SK-N-DZ (cell line): Measurements from ENCODE around the gene FOXP1.
"Not testable (repeated sequence)": the region's sequence is repeated elsewhere in the genome, so short reads cannot be mapped to it uniquely, and the experiment has no call there.

Experiments used
- DNase-seq: peaks from one replicate; pipeline ENCODE4 v3.0.0-alpha.2; 2015; ENCODE audit warnings: low spot score

Gene FOXP1

DNA sequence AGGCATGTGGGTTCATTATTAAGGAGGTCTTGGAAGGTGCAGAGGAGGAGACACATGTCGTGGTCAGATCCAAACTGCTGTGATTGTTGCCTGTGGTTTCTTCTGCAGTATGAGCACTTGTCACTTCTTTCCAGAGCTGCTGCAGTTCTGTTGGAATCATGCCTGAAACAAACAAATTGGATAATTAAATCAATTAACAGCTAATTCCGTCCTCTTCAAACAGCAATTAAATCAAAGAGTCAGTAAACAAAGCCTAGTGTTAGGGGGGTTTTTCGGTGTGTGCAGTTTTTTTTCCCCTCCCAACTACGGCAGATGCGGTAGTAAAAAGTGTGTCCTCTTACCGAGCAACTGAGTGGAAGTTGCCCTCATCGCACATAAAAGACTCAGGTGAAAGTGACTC, 542.2 kb downstream of the FOXP1 start:
- DNase-seq, result no peak

DNA sequence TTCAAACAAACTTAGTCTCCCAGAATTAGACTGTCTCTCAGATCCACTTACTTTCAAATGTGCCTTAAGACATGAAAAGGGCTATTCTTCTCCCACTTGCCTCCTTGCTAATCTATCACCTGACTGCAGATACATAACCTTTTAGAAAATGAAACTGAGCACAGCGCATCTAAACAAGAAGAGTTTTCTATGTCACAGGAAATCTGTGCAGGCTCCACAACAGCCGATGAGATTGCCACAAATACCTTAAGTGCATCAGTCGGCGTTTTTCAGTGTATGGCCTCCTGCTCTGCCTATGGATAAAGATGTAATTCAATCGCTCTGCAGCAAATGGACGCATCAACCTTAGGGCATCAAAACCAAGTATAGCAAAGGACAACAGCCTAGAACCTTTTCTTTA, 544.2 kb downstream of the FOXP1 start:
- no peak for DNase-seq

DNA sequence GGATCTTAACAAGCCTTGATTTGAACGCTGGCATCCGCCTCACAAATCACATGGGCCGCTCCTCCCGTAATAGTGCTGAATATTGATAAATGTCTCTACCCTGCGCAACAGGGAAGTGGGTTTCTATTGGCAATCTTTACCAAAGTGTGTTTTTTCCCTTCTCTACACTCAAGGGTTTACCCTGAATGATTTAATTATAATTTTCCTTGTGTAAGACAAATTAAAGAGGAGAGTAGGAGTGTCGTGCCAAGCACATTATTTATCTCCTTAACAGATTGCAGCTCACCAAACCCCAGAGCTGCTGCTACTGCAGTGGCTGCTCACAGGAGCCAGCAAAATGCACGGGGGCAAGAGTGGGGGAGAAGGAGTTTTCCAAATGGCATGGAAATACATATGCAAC, 545.8 kb downstream of the FOXP1 start:
- DNase-seq, result no peak

DNA sequence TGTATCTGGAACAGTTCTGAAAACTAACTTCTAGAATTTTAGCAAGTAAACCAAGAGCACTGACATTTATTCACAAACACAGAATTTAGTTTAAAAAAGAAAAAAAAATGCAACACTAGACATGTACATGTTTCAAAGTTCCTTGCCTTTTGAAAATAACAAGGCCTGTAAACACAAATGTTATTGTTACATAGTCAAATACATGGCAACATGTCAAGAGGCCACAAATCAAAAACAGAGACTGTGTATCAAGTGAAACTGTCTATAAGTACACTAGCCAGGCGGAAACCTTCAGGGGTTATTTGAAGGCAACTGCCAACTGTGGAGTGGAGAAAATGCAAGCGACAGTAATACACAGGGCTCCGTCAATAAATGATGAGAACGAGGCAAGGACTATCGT, 547.6 kb downstream of the FOXP1 start:
- DNase-seq, result no peak

DNA sequence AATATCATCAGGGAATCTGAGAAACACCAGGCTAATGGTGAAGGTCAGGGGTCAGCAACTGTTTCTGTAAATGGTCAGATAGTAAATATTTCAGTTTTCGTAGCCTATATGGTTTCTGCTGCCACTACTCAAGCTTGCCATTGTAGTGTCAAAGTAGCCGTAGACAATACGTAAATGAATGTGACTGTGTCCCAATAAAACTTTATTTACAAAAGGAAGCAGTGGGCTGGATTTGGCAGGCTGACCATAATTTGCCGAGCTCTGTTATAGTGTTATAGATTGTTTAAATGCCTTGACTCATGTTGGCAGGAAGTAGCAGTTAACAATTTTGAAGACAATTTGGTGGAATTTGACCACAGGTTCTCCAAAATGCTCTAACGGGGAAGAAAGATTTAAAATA, 548.2 kb downstream of the FOXP1 start:
- no peak for DNase-seq

DNA sequence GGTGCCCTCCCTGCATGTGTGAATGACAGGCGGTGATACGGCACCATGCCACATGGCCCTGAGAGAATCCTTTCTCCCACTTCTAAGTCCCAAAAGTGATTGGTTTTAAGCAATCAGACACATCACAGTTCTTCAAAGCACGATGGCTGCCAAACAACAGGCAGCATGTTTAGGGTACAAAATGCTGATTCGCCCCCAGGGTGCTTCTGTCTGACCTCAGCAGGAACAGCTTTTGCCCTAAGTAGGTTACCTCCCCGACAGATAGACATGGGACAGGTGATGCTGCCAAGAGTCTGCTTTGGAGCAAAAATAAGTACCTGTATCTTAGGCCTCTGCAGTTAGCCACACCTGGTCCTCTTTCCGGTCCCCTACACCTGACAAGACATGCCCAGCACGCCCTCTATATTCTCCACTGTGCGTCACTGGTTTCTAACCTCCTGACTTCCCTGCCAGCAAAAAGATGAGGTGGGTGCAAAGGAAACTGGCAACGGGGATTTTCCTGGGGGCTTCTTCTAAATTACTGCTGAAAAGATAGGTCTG, 549.8 kb downstream of the FOXP1 start:
- DNase-seq, result no peak

DNA sequence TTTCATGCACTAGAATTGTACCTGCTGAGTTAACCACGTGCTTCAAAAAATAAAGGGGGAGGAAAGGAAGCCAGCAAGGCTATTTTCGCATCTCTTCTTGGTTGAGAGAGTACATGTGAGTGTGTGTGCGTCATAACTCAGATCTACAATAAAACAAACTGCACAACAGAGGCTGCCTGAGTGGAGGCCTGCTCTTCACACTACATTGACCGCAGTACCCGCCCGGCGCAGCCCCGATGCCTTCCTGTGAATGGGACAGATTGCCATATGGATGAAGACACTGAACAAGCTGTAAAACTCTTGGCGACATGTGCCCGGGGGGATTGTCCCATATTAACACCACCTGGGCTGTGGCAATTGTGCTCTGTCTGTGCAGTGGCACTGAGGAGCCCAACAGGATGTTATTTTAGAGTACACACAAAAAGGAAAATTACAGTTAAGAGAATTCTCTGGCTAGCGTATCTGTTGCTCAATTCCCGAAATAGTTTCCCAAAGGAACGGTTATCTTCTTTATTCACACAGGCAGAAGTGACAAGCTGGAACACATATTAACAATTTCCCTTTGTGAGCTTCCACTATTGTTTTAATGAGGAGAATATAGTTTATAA, 551.5 kb downstream of the FOXP1 start:
- DNase-seq, result no peak

DNA sequence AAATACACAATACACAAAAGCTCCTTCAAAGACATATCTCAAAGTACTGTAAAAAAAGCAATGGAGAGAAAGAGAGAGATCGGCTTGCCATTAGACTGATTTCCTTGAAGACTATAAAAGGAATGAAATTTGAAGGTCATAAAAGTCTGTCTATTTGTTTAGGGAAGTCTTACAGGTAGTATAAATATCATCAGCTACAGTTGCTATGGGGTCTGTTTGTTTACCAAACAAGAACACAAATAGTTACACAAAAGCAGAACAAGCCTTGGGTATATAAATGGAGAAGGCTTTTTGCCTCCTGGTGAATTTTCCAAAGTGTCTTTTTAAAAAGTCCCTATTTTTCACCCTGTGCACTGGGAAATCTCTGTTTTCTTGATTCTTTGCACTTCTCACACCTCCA, 552.3 kb downstream of the FOXP1 start:
- DNase-seq, result no peak

DNA sequence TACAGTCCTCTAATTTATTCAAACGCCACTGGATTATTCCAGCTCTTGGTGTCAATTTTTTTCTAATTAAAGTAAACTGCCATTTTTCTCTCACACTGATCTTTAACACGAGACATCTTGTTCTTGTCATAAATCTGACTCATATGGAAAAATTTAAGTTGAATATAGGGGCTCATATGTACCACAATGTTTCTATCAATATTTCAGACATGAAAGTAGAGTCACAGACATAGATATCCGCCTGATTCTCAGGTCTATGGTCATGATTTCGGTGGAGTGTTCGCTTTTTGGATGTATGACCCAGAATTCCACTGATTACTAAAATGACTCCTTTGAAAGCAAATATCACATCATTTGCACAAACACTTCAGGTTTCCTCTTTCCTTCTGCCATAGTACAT, 552.8 kb downstream of the FOXP1 start:
- DNase-seq, result no peak

DNA sequence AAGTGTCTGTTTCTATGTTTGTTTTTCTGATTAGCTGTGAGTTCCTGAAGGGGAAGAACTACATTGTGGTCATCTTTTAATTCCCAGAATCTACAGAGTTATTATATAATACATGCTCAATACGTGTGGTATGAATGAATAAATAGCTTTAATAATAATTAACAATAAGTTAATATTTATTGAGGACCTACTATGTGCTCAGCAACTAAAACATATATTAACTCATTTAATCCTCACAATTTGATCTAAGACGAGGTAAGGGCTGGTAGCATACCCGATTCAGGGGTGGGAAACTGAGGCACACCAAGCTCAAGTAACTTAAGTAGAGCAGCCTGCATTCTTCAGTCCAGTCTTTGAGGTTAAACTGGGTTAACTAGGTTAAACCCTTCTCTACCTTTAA, 553.8 kb downstream of the FOXP1 start:
- DNase-seq, result no peak

DNA sequence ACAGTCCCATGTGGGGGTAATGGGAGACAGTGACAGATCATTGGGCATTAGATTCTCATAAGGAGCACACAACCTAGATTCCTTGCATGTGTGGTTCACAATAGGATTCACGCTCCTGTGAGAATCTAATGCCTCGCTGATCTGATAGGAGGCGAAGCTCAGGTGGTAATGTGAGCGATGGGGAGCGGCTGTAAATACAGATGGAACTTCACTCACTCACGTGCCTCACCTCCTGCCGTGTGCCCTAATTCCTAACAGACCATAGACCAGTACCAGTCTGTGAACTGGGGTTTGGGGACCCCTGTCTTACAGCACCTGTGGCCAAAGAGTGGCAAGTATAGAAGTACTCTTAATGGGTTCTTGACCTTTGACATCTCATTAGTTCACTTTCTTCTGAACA, 554.7 kb downstream of the FOXP1 start:
- no peak for DNase-seq

DNA sequence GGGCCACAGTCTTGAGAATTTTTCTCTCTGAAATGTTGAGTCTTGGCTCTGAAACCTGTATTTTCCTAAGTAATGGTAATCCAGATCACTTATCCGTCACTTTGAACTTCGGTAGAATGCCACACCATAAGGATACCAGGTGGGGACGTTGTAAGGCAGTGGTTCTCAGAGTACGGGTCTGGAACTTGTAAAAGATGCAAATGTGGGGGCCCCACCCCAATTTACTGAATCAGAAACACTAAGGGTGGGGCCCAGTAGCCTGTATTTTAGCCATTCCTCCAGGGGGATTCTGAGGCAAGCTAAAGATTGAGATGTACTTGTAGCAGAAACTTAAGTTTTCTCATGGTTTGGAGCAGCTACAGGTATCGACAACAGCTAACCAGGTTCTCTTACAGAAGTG, 555.3 kb downstream of the FOXP1 start:
- DNase-seq, result no peak

DNA sequence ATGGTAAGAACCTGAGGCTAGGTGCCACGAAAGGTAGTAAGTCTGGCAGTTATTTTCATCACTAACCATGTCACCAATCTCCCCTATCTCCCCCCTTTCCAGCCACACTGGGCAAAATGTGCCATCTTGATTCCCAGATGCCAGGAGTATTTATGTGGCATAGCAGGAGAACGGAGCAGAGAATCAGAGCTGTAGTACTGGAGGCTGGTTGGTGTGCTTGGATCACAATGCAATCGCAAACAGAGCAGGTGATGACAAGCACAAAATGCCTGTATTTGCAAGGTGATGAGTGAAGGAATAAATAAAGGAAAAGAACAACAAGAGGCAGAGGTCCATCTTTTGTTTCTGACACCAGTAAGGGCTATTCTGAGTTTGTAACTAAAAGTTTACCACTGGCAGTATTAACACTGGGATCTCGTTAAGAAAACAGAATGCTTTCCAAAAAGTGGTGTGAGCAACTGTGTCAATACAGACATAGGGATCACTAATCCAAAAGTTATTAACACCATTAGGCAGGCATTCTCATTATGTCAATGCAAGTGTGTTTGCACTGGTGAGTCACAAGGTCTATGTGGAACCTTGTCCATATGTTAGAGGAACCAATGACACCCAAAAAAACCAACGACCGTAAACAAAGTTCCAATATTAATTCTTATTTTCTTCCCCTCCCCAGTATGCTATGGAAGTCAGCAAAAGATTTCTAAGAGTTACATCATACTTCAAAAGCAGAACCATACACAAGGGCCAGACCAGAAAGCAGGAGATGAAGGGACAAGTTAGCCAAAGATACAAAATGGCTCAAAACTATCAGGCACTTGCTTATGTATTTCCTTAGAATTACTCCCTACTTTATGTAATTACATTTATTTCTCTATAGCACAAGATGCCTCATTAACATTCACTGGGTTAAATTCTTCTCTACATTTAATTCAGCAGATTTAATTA, 556.6 kb downstream of the FOXP1 start:
- DNase-seq, result no peak

DNA sequence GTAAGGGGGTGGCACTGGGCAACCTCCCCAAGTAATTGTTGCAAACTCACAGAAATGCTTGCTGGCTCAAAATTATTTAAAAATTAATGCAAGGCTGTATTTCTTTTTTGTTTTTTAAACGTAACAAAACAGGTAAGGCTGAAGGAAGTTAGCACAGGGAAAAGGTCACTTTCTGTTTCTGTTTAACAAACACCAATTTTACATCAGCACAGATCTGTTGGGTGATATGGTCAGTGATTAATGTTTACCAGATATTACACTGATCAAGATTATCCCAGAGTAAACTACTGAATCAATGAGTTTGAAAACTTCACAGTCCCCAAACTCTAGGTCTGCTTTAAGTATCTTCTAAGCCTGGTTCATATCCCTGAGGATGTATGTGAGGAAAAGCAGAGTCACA, 558.0 kb downstream of the FOXP1 start:
- DNase-seq, result no peak

DNA sequence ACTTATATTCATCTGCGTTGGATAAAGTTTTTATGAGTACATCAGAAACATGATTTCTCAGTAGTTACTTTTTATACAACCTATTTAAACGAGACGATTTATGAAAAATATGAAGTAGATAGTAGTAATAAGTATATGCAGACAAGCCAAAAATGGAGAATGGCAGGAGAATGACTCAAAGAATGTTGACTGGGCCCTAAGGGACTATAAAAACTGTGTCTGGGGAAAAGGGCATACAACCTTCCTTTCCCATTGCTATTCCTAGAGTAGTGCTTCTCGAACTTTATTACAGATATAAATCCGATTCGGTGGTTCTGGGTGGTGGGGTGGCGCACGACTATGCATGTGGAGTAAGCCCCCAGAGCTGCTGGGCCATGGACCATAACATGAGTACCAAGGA, 558.5 kb downstream of the FOXP1 start:
- DNase-seq, result no peak

DNA sequence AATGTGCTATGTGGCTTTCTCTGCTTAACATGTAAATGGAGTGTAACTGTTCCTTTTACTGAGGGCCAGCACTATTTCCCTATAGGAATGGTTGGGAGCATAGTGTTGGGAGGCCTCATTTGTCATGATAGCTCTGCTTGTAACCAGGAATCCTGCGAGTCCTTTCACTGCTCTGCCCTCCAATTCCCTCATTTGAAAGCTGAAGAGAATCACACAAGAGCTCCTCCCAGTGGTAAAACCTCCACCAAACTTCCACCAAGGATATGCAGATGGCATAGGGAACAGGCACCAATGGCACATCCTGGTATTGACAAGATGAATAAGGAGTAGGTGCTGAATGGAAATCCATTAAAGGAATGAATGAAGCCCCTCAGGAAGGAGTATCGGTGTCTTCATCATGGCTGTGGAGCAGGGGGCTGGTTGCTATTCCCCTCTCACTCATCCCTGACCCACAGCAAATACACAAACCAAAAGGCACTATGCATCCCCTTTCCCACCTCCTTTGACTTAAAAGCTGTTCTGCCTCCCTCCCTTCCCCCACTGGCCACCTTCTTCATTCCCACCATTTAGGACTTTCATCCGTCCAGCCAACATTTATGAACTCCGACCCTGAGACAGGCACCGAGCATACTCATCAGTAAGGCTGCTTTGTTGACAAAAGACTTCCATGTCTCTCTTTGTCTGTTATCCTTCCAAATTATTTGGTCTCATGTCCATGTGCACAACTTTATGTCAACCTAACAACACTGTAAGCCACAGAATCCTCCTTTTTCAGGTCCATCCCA, 560.8 kb downstream of the FOXP1 start:
- DNase-seq, result no peak

DNA sequence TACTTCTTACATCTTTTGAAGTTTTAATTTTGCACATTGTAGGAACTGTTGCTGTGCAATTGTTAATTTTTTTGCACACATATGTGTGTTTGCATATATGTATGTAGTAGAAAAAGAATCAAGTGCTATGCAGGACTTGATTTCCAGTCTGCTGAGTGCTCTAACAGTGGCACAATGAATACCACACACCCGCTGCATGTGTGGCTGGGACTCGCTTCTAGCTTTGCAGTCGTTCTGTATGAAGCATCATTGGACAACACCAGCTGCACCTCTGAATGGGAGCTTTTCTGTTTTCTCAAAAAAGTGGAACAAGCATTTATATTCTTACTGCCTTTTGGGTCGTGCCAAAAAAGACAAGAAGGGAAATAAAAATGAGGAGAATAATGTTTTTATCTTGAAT, 564.7 kb downstream of the FOXP1 start:
- DNase-seq, result no peak

DNA sequence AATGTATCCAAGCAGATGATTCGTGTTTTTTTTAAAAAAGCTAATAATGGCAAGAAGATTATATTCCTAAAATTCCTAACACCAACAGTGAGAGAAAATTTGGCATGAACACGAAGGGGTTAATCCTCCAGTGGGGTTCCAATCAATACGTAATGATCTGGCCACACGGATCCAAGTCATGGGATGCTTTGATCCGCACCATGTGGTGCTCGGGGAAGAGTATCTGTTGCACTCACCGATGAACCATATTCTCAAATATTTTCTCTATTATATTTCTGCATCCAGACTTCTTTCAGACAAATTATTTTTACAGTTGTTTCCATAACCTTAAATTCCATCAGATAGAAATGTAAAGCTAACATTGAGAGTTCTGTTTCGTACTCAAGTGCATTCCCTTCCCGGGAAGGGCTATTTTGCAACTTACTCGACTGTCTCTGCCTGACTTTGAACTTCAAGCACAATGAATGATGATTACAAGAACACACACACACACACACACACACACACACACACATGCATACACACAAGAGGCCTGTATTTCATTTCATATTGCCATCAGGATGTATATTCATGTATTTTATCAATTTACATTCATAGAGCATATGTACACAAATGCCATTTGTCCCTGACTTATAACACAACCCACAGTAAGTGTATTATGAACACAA, 567.2 kb downstream of the FOXP1 start:
- no peak for DNase-seq

DNA sequence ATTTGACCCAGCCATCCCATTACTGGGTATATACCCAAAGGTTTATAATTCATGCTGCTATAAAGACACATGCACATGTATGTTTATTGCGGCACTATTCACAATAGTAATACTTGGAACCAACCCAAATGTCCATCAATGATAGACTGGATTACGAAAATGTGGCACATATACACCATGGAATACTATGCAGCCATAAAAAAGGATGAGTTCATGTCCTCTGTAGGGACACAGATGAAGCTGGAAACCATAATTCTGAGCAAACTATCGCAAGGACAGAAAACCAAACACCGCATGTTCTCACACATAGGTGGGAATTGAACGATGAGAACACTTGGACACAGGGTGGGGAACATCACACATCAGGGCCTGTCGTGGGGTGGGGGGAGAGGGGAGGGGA, 568.9 kb downstream of the FOXP1 start:
- not testable (repeated sequence) for DNase-seq

DNA sequence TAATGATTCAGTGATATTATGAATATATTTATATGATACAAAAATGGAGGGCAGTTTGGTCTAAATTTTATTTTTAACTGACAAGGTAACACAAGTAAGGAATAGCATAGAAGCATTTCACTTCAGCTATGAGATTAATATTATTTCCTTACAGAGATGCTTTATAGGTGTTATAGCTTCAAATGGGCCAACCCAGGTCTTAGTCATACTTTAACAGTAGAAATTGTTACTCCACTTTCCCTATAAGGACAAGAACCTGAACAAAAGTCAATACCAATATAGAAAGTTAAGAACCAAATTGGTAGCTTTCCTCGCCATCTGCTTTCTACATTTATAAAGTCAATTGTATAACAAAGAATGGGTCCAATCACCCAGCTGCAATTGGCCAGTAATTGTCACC, 570.6 kb downstream of the FOXP1 start:
- DNase-seq, result no peak

DNA sequence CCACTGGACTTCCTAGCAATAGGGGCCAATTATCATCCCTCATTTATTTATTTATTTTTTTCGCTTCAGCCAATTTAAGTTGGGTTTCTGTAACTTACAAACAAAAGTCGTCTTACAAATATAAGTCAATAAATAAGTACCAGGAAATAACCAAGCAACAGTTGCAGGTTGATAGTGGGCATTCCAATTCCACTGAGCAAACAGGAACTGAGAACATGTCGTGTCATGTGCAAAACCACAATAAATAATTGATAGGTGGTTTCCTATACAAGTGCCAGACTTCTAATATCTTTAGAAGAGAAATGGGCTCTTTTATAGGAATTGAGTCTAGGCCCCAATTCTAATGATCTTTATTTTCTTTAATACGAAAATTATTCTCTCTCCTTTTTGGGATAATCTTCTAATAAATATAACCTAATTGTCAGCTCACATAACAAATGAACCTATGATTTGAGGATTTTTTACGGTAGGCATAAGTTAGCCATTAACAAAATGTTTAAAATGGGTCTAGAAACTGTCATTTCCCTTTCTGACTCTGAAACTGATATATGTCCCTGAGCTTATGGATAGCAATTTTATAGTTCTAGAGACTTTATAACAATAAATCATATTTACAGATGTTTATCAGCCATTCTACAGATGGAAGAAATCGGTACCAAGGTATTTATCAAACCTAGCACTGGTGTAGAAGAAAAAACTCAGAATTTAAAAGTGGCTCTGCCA, 571.8 kb downstream of the FOXP1 start:
- no peak for DNase-seq
